GM19463 (cell line): ENCODE results near the gene BTBD7.
"Not testable (repeated sequence)": the region's sequence is repeated elsewhere in the genome, so short reads cannot be mapped to it uniquely, and the experiment has no call there.

Experiments used
- ATAC-seq: cut with Tn5 transposase; IDR thresholded peaks from one replicate; pipeline ENCODE4 v1.9.1; 2021; ENCODE audit warnings: mild to moderate bottlenecking, moderate library complexity; ENCODE audit not compliant: unreplicated experiment

The BTBD7 gene

GRCh38 chr14:93249128-93249831 is 83.6 kb downstream of the BTBD7 start:
- ATAC-seq = no peak

GRCh38 chr14:93246534-93246933 is 86.3 kb downstream of the BTBD7 start:
- no peak for ATAC-seq

GRCh38 chr14:93245764-93246420 is 86.9 kb downstream of the BTBD7 start:
- no peak for ATAC-seq

- no peak for ATAC-seq
Observed at GRCh38 chr14:93240678-93241000, 92.2 kb downstream of the BTBD7 start.

- ATAC-seq = no peak
Observed at GRCh38 chr14:93239869-93240677, 92.8 kb downstream of the BTBD7 start.

- no peak for ATAC-seq
Observed at GRCh38 chr14:93234798-93235197, 98.0 kb downstream of the BTBD7 start.

GRCh38 chr14:93233078-93233477 is 99.8 kb downstream of the BTBD7 start:
- not testable (repeated sequence) for ATAC-seq

GRCh38 chr14:93232159-93232558 is 100.7 kb downstream of the BTBD7 start:
- no peak for ATAC-seq

GRCh38 chr14:93231129-93231979 is 101.5 kb downstream of the BTBD7 start:
- no peak for ATAC-seq

- ATAC-seq = no peak
Observed at GRCh38 chr14:93230539-93230938, 102.3 kb downstream of the BTBD7 start.

GRCh38 chr14:93228550-93228949 is 104.3 kb downstream of the BTBD7 start:
- ATAC-seq = no peak

GRCh38 chr14:93223565-93223964 is 109.3 kb downstream of the BTBD7 start:
- ATAC-seq = no peak

GRCh38 chr14:93220509-93220908 is 112.3 kb downstream of the BTBD7 start:
- no peak for ATAC-seq

GRCh38 chr14:93219103-93219726 is 113.6 kb downstream of the BTBD7 start:
- ATAC-seq = peak; percentile 66

GRCh38 chr14:93214598-93214997 is 118.2 kb downstream of the BTBD7 start:
- ATAC-seq = no peak

- peak; percentile 63 for ATAC-seq
Observed at GRCh38 chr14:93212432-93212831, 120.4 kb downstream of the BTBD7 start.

GRCh38 chr14:93207468-93208308 is 125.1 kb downstream of the BTBD7 start:
- peak; percentile 45 for ATAC-seq

GRCh38 chr14:93206793-93207467 is 125.9 kb downstream of the BTBD7 start, which contains the start of the genes GON7 and UBR7:
GON7 (minus strand) TSS chr14:93207065; CDS start chr14:93207037, 28 bp downstream.
UBR7 (plus strand) TSS chr14:93207256; CDS start chr14:93207292, 36 bp downstream.
- peak; percentile 85 for ATAC-seq
